ENCODE measurements around the gene ADAT2. TPM values are rescaled to one million over a fixed set of nuclear protein-coding genes. Genes with fewer than 3 reads are reported as not detected.

Gene ADAT2
- total RNA-seq (2012; rRNA removed) (2.7 and 3.9 TPM in 2 replicates), polyA plus RNA-seq (2012; rRNA removed) (3.2 and 5.4 TPM in 2 replicates), Bru-seq, nascent RNA (percentile 57 among the genes with signal in this experiment), BruChase-seq, experiment 1, labeled RNA remaining after a 6-hour chase (percentile 63 among the genes with signal in this experiment), BruChase-seq, experiment 2, labeled RNA remaining after a 2-hour chase (percentile 64 among the genes with signal in this experiment)
- polyA plus RNA-seq (2012; cell fraction: cytosol; rRNA removed), result 0.65 and 1.3 TPM in 2 replicates
- 3.9 and 24.4 TPM in 2 replicates for polyA plus RNA-seq (2012; cell fraction: nucleus; rRNA removed; ENCODE audit: low replicate concordance)
- long read RNA-seq, full-length matches to known transcripts, result 4 of 6 reads
- long read RNA-seq, partial matches to known transcripts, result 1 of 6 reads
- long read RNA-seq, other reads (novel, unspliced or antisense), result 1 of 6 reads

DNA sequence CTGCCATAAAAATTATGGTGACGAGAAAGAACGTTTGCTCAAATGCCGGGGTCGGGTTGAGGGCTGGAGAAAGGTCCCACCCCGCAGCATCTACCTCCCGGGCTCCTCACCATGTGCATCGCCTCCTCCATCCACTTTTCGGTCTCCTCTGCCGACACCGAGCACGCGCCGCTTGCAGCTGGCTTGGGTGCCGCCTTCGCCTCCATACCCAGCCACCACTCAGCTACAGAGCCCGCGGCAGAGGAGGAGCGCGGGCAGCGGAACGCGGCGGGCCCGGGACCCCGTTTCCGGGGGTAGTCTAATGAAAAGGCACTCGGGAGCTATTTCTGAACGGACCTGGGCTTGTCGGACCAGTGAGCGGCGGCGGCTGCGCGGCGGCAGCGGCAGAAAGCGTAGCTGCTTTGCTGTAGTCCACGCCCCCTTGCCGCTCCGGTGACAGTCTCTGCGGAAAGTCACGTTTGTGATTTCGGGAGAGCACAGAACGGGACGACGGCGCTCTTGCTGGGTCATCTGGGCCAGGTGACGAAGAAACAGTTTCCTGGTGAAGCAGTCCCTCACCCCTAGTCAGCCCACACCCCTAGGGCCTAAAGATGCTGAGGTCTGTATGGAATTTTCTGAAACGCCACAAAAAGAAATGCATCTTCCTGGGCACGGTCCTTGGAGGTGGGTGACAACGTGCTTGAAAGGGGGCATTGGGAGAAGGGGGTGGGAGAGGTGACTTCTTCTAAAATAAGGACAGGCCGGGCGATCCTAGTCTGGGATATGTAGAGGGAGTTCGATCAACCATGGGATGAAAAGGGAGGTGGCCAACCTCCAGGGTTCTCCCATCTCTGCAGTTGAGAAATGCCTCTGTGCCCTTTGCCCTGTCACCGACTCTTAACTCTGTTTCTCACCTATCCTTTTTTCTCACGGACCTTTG, at the start of gene ADAT2, which contains the start of gene PEX3:
Gene ADAT2, minus strand, starts transcription at position 243 of the 919 bp plus-strand sequence. Its CDS starts 37 bp downstream, at position 206.
Gene PEX3, plus strand, starts transcription at position 353 of the 919 bp plus-strand sequence. Its CDS starts 238 bp downstream, at position 591.
- WGBS, 2 experiments (ENCODE audit: extremely low coverage in 2 of 2, insufficient read length in 1 of 2), result 2% methylated on average over 12 of the region's 56 CpGs; no CpG with 5 or more reads in 1 of the 2 experiments
- H4K8ac ChIP-seq (ENCODE audit: low read depth in 2 of 2, low read length in 2 of 2), result peak within 1 kb of the TSS; percentile 70 to 93
- H3K27ac ChIP-seq (ENCODE audit: insufficient read depth, low read length), result peak within 1 kb of the TSS; percentile 71
- peak within 1 kb of the TSS; percentile 78 for H3K4ac ChIP-seq (ENCODE audit: low read depth, low read length)
- in situ Hi-C loops (cut with MboI; ENCODE audit: low sequenced_read_pairs), result no loop called here
- H4K5ac ChIP-seq (ENCODE audit: low read depth, low read length), result peak within 1 kb of the TSS; percentile 44
- peak within 1 kb of the TSS; percentile 78 for H3K14ac ChIP-seq (replicated peaks; ENCODE audit: low read depth, low read length)
- H2BK15ac ChIP-seq (ENCODE audit: low read depth, low read length), result peak within 1 kb of the TSS; percentile 43; the same call in 1 of the 3 replicates
- no peaks in the 10 kb centered on the region for H3K27me3 ChIP-seq (ENCODE audit: control insufficient read depth, insufficient read depth, low read length)
- H2BK5ac ChIP-seq (ENCODE audit: low read depth, low read length, poor library complexity, severe bottlenecking), result peak within 1 kb of the TSS; percentile 47
- H3K9me1 ChIP-seq (ENCODE audit: insufficient read depth, low read length), result no peaks in the 10 kb centered on the region
- intact Hi-C loops (cut with micrococcal nuclease), result loop anchor here (5.0 kb wide), 1 partner anchor 107 kb away; no protein-coding TSS in a partner anchor
- H3K36me3 ChIP-seq (ENCODE audit: control insufficient read depth, insufficient read depth, low read length), result peaks cover 2% of the 10 kb centered on the region; the same call in 1 of the 2 replicates
- dilution Hi-C loops (cut with HindIII; ENCODE audit: low sequenced_read_pairs, unreplicated experiment), result no loop called here
- no TSS peak for BruUV-seq (replicated peaks)
- peak within 1 kb of the TSS; percentile 74 for H2BK120ac ChIP-seq (ENCODE audit: low read depth, low read length)
- H2AK5ac ChIP-seq (ENCODE audit: low read depth, low read length), result peak within 1 kb of the TSS; percentile 61; the same call in 1 of the 2 replicates
- H2AK9ac ChIP-seq (replicated peaks; ENCODE audit: low read depth, low read length, poor library complexity), result peak within 1 kb of the TSS; percentile 81
- CTCF ChIA-PET, result interaction anchor here (0.6 kb wide), 2 partner anchors 34 to 863 kb away, joined by 3 to 9 read pairs; no protein-coding TSS in a partner anchor
- peak within 1 kb of the TSS; percentile 49 for H4K91ac ChIP-seq (ENCODE audit: insufficient read depth, low read depth, low read length)
- H3K4me2 ChIP-seq (ENCODE audit: low read depth, low read length), result peak within 1 kb of the TSS; percentile 99
- H3K18ac ChIP-seq (ENCODE audit: low read depth, low read length), result peak within 1 kb of the TSS; percentile 30
- peak within 1 kb of the TSS; percentile 87 for H3K9ac ChIP-seq (ENCODE audit: low read depth, low read length)
- H3K23ac ChIP-seq (ENCODE audit: low read depth, low read length), result peak within 1 kb of the TSS; percentile 91
- DNase-seq (peak; percentile 92), ATAC-seq (ENCODE audit: low read depth) (peak; percentile 99)
- peak within 1 kb of the TSS; percentile 89 for H3K56ac ChIP-seq (ENCODE audit: extremely low read depth, insufficient read depth, low read length)
- peak within 1 kb of the TSS; percentile 93 for H2AFZ ChIP-seq (replicated peaks; ENCODE audit: low read length, poor library complexity)
- peaks cover 11 to 41% of the 10 kb centered on the region in 2 experiments; a peak in 3 of 4 replicates for H3K79me1 ChIP-seq (ENCODE audit: low read depth in 1 of 2, low read length in 2 of 2)
- no peaks in the 10 kb centered on the region for H3K9me3 ChIP-seq (ENCODE audit: control insufficient read depth, insufficient read depth, low read length)
- peaks cover 5% of the 10 kb centered on the region for H3K4me1 ChIP-seq (ENCODE audit: control insufficient read depth, insufficient read depth, low read length)
- H4K20me1 ChIP-seq (ENCODE audit: insufficient read depth, low read length), result no peaks in the 10 kb centered on the region
- POLR2A ChIA-PET (ENCODE audit: unreplicated experiment), result interaction anchor here (0.6 kb wide), 3 partner anchors 297 to 1186 kb away, joined by 4 to 7 read pairs (median 5); no protein-coding TSS in a partner anchor
- peak within 1 kb of the TSS; percentile 75 for H3K4me3 ChIP-seq (ENCODE audit: insufficient read depth, low read depth, low read length)
- peak within 1 kb of the TSS; percentile 42; the same call in 1 of the 2 replicates for H2BK20ac ChIP-seq (ENCODE audit: low read depth, low read length)
- TF ChIP-seq, protein P1, sequence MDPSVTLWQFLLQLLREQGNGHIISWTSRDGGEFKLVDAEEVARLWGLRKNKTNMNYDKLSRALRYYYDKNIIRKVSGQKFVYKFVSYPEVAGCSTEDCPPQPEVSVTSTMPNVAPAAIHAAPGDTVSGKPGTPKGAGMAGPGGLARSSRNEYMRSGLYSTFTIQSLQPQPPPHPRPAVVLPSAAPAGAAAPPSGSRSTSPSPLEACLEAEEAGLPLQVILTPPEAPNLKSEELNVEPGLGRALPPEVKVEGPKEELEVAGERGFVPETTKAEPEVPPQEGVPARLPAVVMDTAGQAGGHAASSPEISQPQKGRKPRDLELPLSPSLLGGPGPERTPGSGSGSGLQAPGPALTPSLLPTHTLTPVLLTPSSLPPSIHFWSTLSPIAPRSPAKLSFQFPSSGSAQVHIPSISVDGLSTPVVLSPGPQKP (IDR thresholded peaks at IDR 0.05; ENCODE audit: borderline replicate concordance, low read depth, low read length), result no peak
- TF ChIP-seq SMC3 (IDR thresholded peaks at IDR 0.05; ENCODE audit: low read depth, low read length) (peak; percentile 25; the same call in 1 of the 2 replicates), CEBPB (IDR thresholded peaks at IDR 0.05; ENCODE audit: low read depth, low read length) (no peak), CHD1 (IDR thresholded peaks at IDR 0.05; ENCODE audit: low read depth, low read length) (no peak), MAFK (IDR thresholded peaks at IDR 0.05; ENCODE audit: low read depth, low read length) (no peak), RFX5 (IDR thresholded peaks at IDR 0.05; ENCODE audit: low read depth, low read length) (no peak; the same call in 1 of the 2 replicates), POLR2A (IDR thresholded peaks at IDR 0.05; ENCODE audit: low read depth, low read length) (peak; percentile 65; the same call in 1 of the 2 replicates), FOS (IDR thresholded peaks at IDR 0.05; ENCODE audit: low read depth, low read length) (no peak), MAZ (IDR thresholded peaks at IDR 0.05; ENCODE audit: borderline replicate concordance, low read depth, low read length) (peak; percentile 76; the same call in 1 of the 2 replicates), RAD21 (IDR thresholded peaks at IDR 0.05; ENCODE audit: low read length) (0 out of 2 replicates have a peak, but pooled peaks have one; percentile 14), MXI1 (IDR thresholded peaks at IDR 0.05; ENCODE audit: borderline replicate concordance, low read depth, low read length) (peak; percentile 90; the same call in 1 of the 2 replicates)
- TF ChIP-seq, protein P2, sequence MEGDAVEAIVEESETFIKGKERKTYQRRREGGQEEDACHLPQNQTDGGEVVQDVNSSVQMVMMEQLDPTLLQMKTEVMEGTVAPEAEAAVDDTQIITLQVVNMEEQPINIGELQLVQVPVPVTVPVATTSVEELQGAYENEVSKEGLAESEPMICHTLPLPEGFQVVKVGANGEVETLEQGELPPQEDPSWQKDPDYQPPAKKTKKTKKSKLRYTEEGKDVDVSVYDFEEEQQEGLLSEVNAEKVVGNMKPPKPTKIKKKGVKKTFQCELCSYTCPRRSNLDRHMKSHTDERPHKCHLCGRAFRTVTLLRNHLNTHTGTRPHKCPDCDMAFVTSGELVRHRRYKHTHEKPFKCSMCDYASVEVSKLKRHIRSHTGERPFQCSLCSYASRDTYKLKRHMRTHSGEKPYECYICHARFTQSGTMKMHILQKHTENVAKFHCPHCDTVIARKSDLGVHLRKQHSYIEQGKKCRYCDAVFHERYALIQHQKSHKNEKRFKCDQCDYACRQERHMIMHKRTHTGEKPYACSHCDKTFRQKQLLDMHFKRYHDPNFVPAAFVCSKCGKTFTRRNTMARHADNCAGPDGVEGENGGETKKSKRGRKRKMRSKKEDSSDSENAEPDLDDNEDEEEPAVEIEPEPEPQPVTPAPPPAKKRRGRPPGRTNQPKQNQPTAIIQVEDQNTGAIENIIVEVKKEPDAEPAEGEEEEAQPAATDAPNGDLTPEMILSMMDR (conservative IDR thresholded peaks at IDR 0.05; ENCODE audit: low read depth, low read length), result no peak
